WTC11 (cell line): ENCODE results near the gene CD82. TPM values are rescaled to one million over a fixed set of nuclear protein-coding genes. Genes with fewer than 3 reads are reported as not detected.
A peak's percentile ranks its signal among the peaks of the same experiment; 100 is the strongest.
"Not testable (repeated sequence)": the region's sequence is repeated elsewhere in the genome, so short reads cannot be mapped to it uniquely, and the experiment has no call there.

ENCODE experiments used
- ATAC-seq: fragments of 200-7000 bp; cut with Tn5 transposase; 2 replicates; pipeline ENCODE4 v1.10.0; 2021; ENCODE audit warnings: mild to moderate bottlenecking, moderate library complexity
- CTCF ChIA-PET: fragments of 300-600 bp; sonication (Branson Sonifier 250); formaldehyde crosslinking; loops from one replicate; lab custom pipeline; 2021; ENCODE audit warnings: antibody characterized with exemption; lab: Charles Lee
- POLR2A ChIA-PET: fragments of 350-600 bp; sonication (Branson Sonifier 250); formaldehyde crosslinking; loops from one replicate; lab custom pipeline; 2021; ENCODE audit warnings: antibody characterized with exemption; lab: Charles Lee
- DNase-seq: peaks from one replicate; pipeline ENCODE4 v3.0.0; 2021; ENCODE audit warnings: low spot score
- H3K27ac Mint-ChIP-seq: 2 replicates; pipeline ENCODE4 v1.8.0; 2021; ENCODE audit warnings: mixed read lengths
- H3K27me3 Mint-ChIP-seq: 2 replicates; pipeline ENCODE4 v1.8.0; 2021; ENCODE audit warnings: low read depth, mild to moderate bottlenecking, moderate library complexity, mixed read lengths
- H3K36me3 Mint-ChIP-seq: 2 replicates; pipeline ENCODE4 v1.8.0; 2021; ENCODE audit warnings: mixed read lengths
- H3K4me1 Mint-ChIP-seq: 2 replicates; pipeline ENCODE4 v1.8.0; 2022; ENCODE audit warnings: mixed read lengths
- H3K4me3 Mint-ChIP-seq: 2 replicates; pipeline ENCODE4 v1.8.0; 2021; ENCODE audit warnings: mild to moderate bottlenecking, moderate library complexity, mixed read lengths
- H3K9me3 Mint-ChIP-seq: 2 replicates; pipeline ENCODE4 v1.8.0; 2021; ENCODE audit warnings: mixed read lengths
- ATF6 ChIP-seq: sonication (generic); formaldehyde crosslinking; IDR thresholded peaks from 2 replicates; pipeline ENCODE4 v1.8.1; 2023; ENCODE audit warnings: mild to moderate bottlenecking, missing genetic modification reagents
- CREB1 ChIP-seq: sonication (generic); formaldehyde crosslinking; IDR thresholded peaks from 2 replicates; pipeline ENCODE4 v1.8.0; 2023; ENCODE audit warnings: mild to moderate bottlenecking, missing genetic modification reagents
- E2F5 ChIP-seq: sonication (generic); formaldehyde crosslinking; IDR thresholded peaks from 2 replicates; pipeline ENCODE4 v1.8.1; 2022; ENCODE audit warnings: mild to moderate bottlenecking, moderate library complexity, missing genetic modification reagents
- ERG ChIP-seq: fragments of 250-450 bp; sonication (Bioruptor Pico); IDR thresholded peaks from 2 replicates; pipeline ENCODE4 v1.8.0; 2021; ENCODE audit warnings: mild to moderate bottlenecking
- ESRRA ChIP-seq: sonication (generic); formaldehyde crosslinking; IDR thresholded peaks from 2 replicates; pipeline ENCODE4 v1.8.1; 2022; ENCODE audit warnings: mild to moderate bottlenecking, missing genetic modification reagents, borderline replicate concordance
- FOXP4 ChIP-seq: sonication (generic); formaldehyde crosslinking; IDR thresholded peaks from 2 replicates; pipeline ENCODE4 v1.8.0; 2022; ENCODE audit warnings: mild to moderate bottlenecking, missing genetic modification reagents
- NR1H2 ChIP-seq: sonication (generic); formaldehyde crosslinking; IDR thresholded peaks from 2 replicates; pipeline ENCODE4 v1.9.0; 2021; ENCODE audit warnings: mild to moderate bottlenecking, moderate library complexity, missing genetic modification reagents
- PRDM15 ChIP-seq: sonication (generic); formaldehyde crosslinking; IDR thresholded peaks from 2 replicates; pipeline ENCODE4 v1.8.0; 2022; ENCODE audit warnings: missing genetic modification reagents
- PRRX2 ChIP-seq: fragments of 250-450 bp; sonication (Bioruptor Pico); IDR thresholded peaks from 2 replicates; pipeline ENCODE4 v1.8.0; 2021; ENCODE audit warnings: mild to moderate bottlenecking
- SOX15 ChIP-seq: fragments of 250-450 bp; sonication (Bioruptor Pico); IDR thresholded peaks from 2 replicates; pipeline ENCODE4 v1.9.0; 2021; ENCODE audit warnings: mild to moderate bottlenecking
- ZBTB21 ChIP-seq: sonication (generic); formaldehyde crosslinking; IDR thresholded peaks from 2 replicates; pipeline ENCODE4 v1.8.1; 2023; ENCODE audit warnings: mild to moderate bottlenecking, missing genetic modification reagents, borderline replicate concordance
- ZBTB43 ChIP-seq: sonication (generic); formaldehyde crosslinking; IDR thresholded peaks from 2 replicates; pipeline ENCODE4 v1.8.1; 2023; ENCODE audit warnings: mild to moderate bottlenecking, missing genetic modification reagents
- ZNF121 ChIP-seq: sonication (generic); formaldehyde crosslinking; IDR thresholded peaks from 2 replicates; pipeline ENCODE4 v1.8.0; 2023; ENCODE audit warnings: missing genetic modification reagents
- ZNF423 ChIP-seq: fragments of 250-450 bp; sonication (Bioruptor Pico); IDR thresholded peaks from 2 replicates; pipeline ENCODE4 v2.1.2; 2022; ENCODE audit warnings: mild to moderate bottlenecking, moderate library complexity
- ZNF671 ChIP-seq: fragments of 250-450 bp; sonication (Bioruptor Pico); IDR thresholded peaks from 2 replicates; pipeline ENCODE4 v1.8.0; 2021; ENCODE audit warnings: mild to moderate bottlenecking
- total RNA-seq: library from RNA; stranded (reverse); gene quantifications from 3 replicates; pipeline ENCODE4 v1.2.3, GENCODE V29; 2021

CD82 gene
- total RNA-seq, 1 experiment from 2014 or later = 15.5 TPM

- no peak for TF ChIP-seq PRDM15
- TF ChIP-seq FOXP4 (CRISPR knock-in tag) = peak; percentile 71; the same call in 1 of the 2 replicates
- no peak for TF ChIP-seq ZBTB21 (CRISPR knock-in tag)
- TF ChIP-seq ZNF423 (CRISPR knock-in tag) = peak; percentile 55; the same call in 1 of the 2 replicates
- no peak for TF ChIP-seq ZBTB43 (CRISPR knock-in tag)
- TF ChIP-seq ZNF671 = no peak
- no peak for TF ChIP-seq SOX15
- TF ChIP-seq ZNF121 = no peak
- TF ChIP-seq, all 79 proteins: peak for 7
These were observed 6.1 kb upstream of the CD82 start (continued) for GRCh38 chr11:44559207-44559939.

GRCh38 chr11:44559940-44560300 lies 5.5 kb upstream of the CD82 start:
- Mint-ChIP-seq H3K27me3 (peaks cover 23% of the 10 kb centered on the region), H3K4me1 (peaks cover 50% of the 10 kb centered on the region), H3K27ac (peak overlapping the region; percentile 94)
- not testable (repeated sequence) for H3K9me3 Mint-ChIP-seq, ATAC-seq, H3K36me3 Mint-ChIP-seq, DNase-seq, H3K4me3 Mint-ChIP-seq
- POLR2A ChIA-PET = interaction anchor here (0.8 kb wide), 1 partner anchor 47 kb away, joined by 3 read pairs; no protein-coding TSS in a partner anchor
- CTCF ChIA-PET = interaction anchor here (0.7 to 13.5 kb wide), 10 partner anchors 20 to 456 kb away, joined by 3 to 250 read pairs (median 4); no protein-coding TSS in a partner anchor

GRCh38 chr11:44561275-44561805 lies 4.1 kb upstream of the CD82 start:
- H3K36me3 Mint-ChIP-seq = no peaks in the 10 kb centered on the region
- H3K27ac Mint-ChIP-seq = no peak overlapping the region
- no peak for TF ChIP-seq NR1H2 (CRISPR knock-in tag)
- TF ChIP-seq CREB1 = no peak
- no peak for TF ChIP-seq PRRX2 (CRISPR knock-in tag)
- no peak for TF ChIP-seq PRDM15
- TF ChIP-seq ATF6 (CRISPR knock-in tag) = no peak
- no peak for TF ChIP-seq E2F5 (CRISPR knock-in tag)
- TF ChIP-seq ERG (CRISPR knock-in tag) = no peak
- TF ChIP-seq ESRRA (CRISPR knock-in tag) = no peak

More at GRCh38 chr11:44561275-44561805, 4.1 kb upstream of the CD82 start:
- POLR2A ChIA-PET = no interaction called here
- Mint-ChIP-seq H3K27me3 (peaks cover 30% of the 10 kb centered on the region), H3K4me3 (no peak overlapping the region), H3K9me3 (no peaks in the 10 kb centered on the region), H3K4me1 (peaks cover 56% of the 10 kb centered on the region)
- no peak for DNase-seq
- no peak for ATAC-seq
- CTCF ChIA-PET = interaction anchor here (13.5 kb wide), 1 partner anchor 56 kb away, joined by 250 read pairs; no protein-coding TSS in a partner anchor
